Colonic mucosa (tissue), 4 donors: ENCODE data around the gene ASB11. TPM values are rescaled to one million over a fixed set of nuclear protein-coding genes. Genes with fewer than 3 reads are reported as not detected.

Source experiments
- DNase-seq: peaks from one replicate; pipeline ENCODE4 v3.0.0-alpha.2; 2020
- H3K27ac ChIP-seq: fragments of 200-600 bp; one replicate; pipeline ENCODE4 v1.8.0; 2021
- H3K27me3 ChIP-seq: fragments of 200-600 bp; one replicate; pipeline ENCODE4 v1.8.0; 2021
- H3K36me3 ChIP-seq: fragments of 200-600 bp; one replicate; pipeline ENCODE4 v1.8.0; 2021
- H3K4me1 ChIP-seq: fragments of 200-600 bp; one replicate; pipeline ENCODE4 v1.8.0; 2021; ENCODE audit warnings: mild to moderate bottlenecking
- H3K4me3 ChIP-seq: fragments of 200-600 bp; one replicate; pipeline ENCODE4 v1.8.0; 2021
- H3K9ac ChIP-seq, 2 donors: one replicate each; pipeline ENCODE4 v1.7.0; 2013; ENCODE audit warnings: control low read depth in 2 of 2, low read depth in 2 of 2, low read length in 2 of 2
- H3K9me3 ChIP-seq: fragments of 200-600 bp; one replicate; pipeline ENCODE4 v1.8.0; 2021
- CTCF ChIP-seq: fragments of 200-600 bp; IDR thresholded peaks from one replicate; pipeline ENCODE4 v1.8.0; 2022; ENCODE audit warnings: antibody characterized with exemption, mild to moderate bottlenecking
- intact Hi-C: fragments of 100-400 bp; cut with DNase I; formaldehyde crosslinking; loops from one replicate; pipeline ENCODE4 v1.14.1; 2022
- total RNA-seq, 2 donors: library from RNA; stranded (reverse); fragmentation: NEBNext Ultra II Directional in 1 of 2; extraction: Animal tissue kit (Norgen Biotek cat#: 25700) in 1 of 2; gene quantifications; one replicate each; pipeline ENCODE4 v1.2.1, GENCODE V29; 2021
- donor health status: healthy.
- donor health status: DM: no; HTN: no; CAD: no.
- donor health status: DM: no; HTN: no; CAD: no.

Gene ASB11
- total RNA-seq, result under 1 TPM in 1 of 2 donors, not detected in 1; 0.10 TPM

GRCh38 chrX:15315509-15315908 lies at the start of gene ASB11:
ASB11 (minus strand) TSS chrX:15315640; CDS start chrX:15315605, 35 bp downstream.
- intact Hi-C loops, result no loop called here

GRCh38 chrX:15359701-15360100 lies 44.3 kb upstream of the ASB11 start:
- no peak for DNase-seq
- no peak for TF ChIP-seq CTCF
- Histone ChIP-seq H3K4me1 (no peaks in the 10 kb centered on the region), H3K9me3 (no peaks in the 10 kb centered on the region), H3K9ac (no peak overlapping the region), H3K27ac (no peak overlapping the region), H3K27me3 (no peaks in the 10 kb centered on the region), H3K4me3 (no peak overlapping the region), H3K36me3 (no peaks in the 10 kb centered on the region)
- intact Hi-C loops, result no loop called here

More at GRCh38 chrX:15315509-15315908, at the start of gene ASB11:
- TF ChIP-seq CTCF, result no peak
- DNase-seq, result no peak
- Histone ChIP-seq H3K4me3 (no peak within 1 kb of the TSS), H3K4me1 (no peaks in the 10 kb centered on the region), H3K27ac (no peak within 1 kb of the TSS), H3K36me3 (no peaks in the 10 kb centered on the region), H3K27me3 (peaks cover 4% of the 10 kb centered on the region), H3K9ac (no peak within 1 kb of the TSS), H3K9me3 (no peaks in the 10 kb centered on the region)

- Histone ChIP-seq H3K4me3 (no peak overlapping the region), H3K36me3 (no peaks in the 10 kb centered on the region), H3K27me3 (no peaks in the 10 kb centered on the region), H3K4me1 (no peaks in the 10 kb centered on the region), H3K27ac (no peak overlapping the region), H3K9ac (no peak overlapping the region), H3K9me3 (no peaks in the 10 kb centered on the region)
- intact Hi-C loops, result no loop called here
- no peak for DNase-seq
- no peak for TF ChIP-seq CTCF
Observed at GRCh38 chrX:15358533-15358932, 43.1 kb upstream of the ASB11 start.

- H3K9me3 ChIP-seq, result no peaks in the 10 kb centered on the region
- DNase-seq, result no peak
- no peaks in the 10 kb centered on the region for H3K36me3 ChIP-seq
- no peaks in the 10 kb centered on the region for H3K4me1 ChIP-seq
- intact Hi-C loops, result no loop called here
- H3K4me3 ChIP-seq, result no peak overlapping the region
- no peaks in the 10 kb centered on the region for H3K27me3 ChIP-seq
- no peak for TF ChIP-seq CTCF
- H3K9ac ChIP-seq, result no peak overlapping the region
- H3K27ac ChIP-seq, result no peak overlapping the region
Observed at GRCh38 chrX:15356444-15356843, 41.0 kb upstream of the ASB11 start.

GRCh38 chrX:15350329-15350996 lies 35.0 kb upstream of the ASB11 start:
- Histone ChIP-seq H3K9ac (no peak overlapping the region), H3K4me1 (no peaks in the 10 kb centered on the region), H3K36me3 (no peaks in the 10 kb centered on the region), H3K4me3 (no peak overlapping the region), H3K27me3 (no peaks in the 10 kb centered on the region), H3K27ac (no peak overlapping the region), H3K9me3 (no peaks in the 10 kb centered on the region)
- no peak for DNase-seq
- intact Hi-C loops, result no loop called here
- TF ChIP-seq CTCF, result no peak
